Skeletal muscle satellite cell (primary cell): Measurements from ENCODE around the gene LRRN2. TPM values are rescaled to one million over a fixed set of nuclear protein-coding genes. Genes with fewer than 3 reads are reported as not detected.

ENCODE experiments used
- small RNA-seq: library from RNA; depleted of rRNA; stranded (forward); fragments of <200 nt; gene quantifications from one replicate; pipeline ENCODE3, GENCODE V24; 2012

The LRRN2 gene

Small RNA genes within 50 kb of the gene (small RNA-seq; reads per million reads assigned to genes)
- 0.21 reads per million for gene RF00601
- not detected for gene RNA5SP75
